Measurements from ENCODE around the gene EPS8. TPM values are rescaled to one million over a fixed set of nuclear protein-coding genes. Genes with fewer than 3 reads are reported as not detected.
A peak's percentile ranks its signal among the peaks of the same experiment; 100 is the strongest.

Gene EPS8
- total and polyA plus RNA-seq, 2 experiments from 2014 or later = 43.1 to 83.2 TPM

- H3K9me2 ChIP-seq (replicated peaks; ENCODE audit: insufficient read depth) = no peaks in the 10 kb centered on the region
- WGBS (ENCODE audit: low lambda C conversion rate, missing lambda C conversion rate) = 74% methylated on average over 3 of the region's 3 CpGs
Measured at GRCh38 chr12:15733136-15733535, 56.1 kb downstream of the EPS8 start.

GRCh38 chr12:15732341-15733061 is 56.7 kb downstream of the EPS8 start:
- Histone ChIP-seq H2AFZ (no peak overlapping the region), H3K9me3 (ENCODE audit: low read depth) (no peaks in the 10 kb centered on the region), H4K20me1 (ENCODE audit: insufficient read depth, poor library complexity, severe bottlenecking) (no peaks in the 10 kb centered on the region), H3K79me2 (peaks cover 83% of the 10 kb centered on the region), H3K27ac (peak overlapping the region; percentile 36), H3K9me2 (replicated peaks; ENCODE audit: insufficient read depth) (no peaks in the 10 kb centered on the region), H3K36me3 (replicated peaks; ENCODE audit: insufficient read depth, low read depth) (no peaks in the 10 kb centered on the region), H3K4me2 (peak overlapping the region; percentile 23), H3K4me1 (ENCODE audit: insufficient read depth) (no peaks in the 10 kb centered on the region), H3K27me3 (no peaks in the 10 kb centered on the region), H3K4me3 (no peak overlapping the region)
- 73% methylated on average over 6 of the region's 6 CpGs for WGBS (ENCODE audit: low lambda C conversion rate, missing lambda C conversion rate)
- DNase-seq (ENCODE audit: low spot score) = peak; percentile 43
- no peak for TF ChIP-seq EZH2phosphoT487 (IDR thresholded peaks at IDR 0.05; ENCODE audit: low read depth, severe bottlenecking, unreplicated experiment)

More at GRCh38 chr12:15733136-15733535, 56.1 kb downstream of the EPS8 start:
- H3K79me2 ChIP-seq = peaks cover 86% of the 10 kb centered on the region
- peak overlapping the region; percentile 23 for H3K4me2 ChIP-seq
- no peak overlapping the region for H2AFZ ChIP-seq
- no peaks in the 10 kb centered on the region for H3K27me3 ChIP-seq
- no peak for DNase-seq (ENCODE audit: low spot score)
- H3K9me3 ChIP-seq (ENCODE audit: low read depth) = no peaks in the 10 kb centered on the region
- no peaks in the 10 kb centered on the region for H3K4me1 ChIP-seq (ENCODE audit: insufficient read depth)
- no peak overlapping the region for H3K4me3 ChIP-seq
- H4K20me1 ChIP-seq (ENCODE audit: insufficient read depth, poor library complexity, severe bottlenecking) = no peaks in the 10 kb centered on the region
- TF ChIP-seq, protein P1, sequence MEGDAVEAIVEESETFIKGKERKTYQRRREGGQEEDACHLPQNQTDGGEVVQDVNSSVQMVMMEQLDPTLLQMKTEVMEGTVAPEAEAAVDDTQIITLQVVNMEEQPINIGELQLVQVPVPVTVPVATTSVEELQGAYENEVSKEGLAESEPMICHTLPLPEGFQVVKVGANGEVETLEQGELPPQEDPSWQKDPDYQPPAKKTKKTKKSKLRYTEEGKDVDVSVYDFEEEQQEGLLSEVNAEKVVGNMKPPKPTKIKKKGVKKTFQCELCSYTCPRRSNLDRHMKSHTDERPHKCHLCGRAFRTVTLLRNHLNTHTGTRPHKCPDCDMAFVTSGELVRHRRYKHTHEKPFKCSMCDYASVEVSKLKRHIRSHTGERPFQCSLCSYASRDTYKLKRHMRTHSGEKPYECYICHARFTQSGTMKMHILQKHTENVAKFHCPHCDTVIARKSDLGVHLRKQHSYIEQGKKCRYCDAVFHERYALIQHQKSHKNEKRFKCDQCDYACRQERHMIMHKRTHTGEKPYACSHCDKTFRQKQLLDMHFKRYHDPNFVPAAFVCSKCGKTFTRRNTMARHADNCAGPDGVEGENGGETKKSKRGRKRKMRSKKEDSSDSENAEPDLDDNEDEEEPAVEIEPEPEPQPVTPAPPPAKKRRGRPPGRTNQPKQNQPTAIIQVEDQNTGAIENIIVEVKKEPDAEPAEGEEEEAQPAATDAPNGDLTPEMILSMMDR (IDR thresholded peaks at IDR 0.05; ENCODE audit: poor library complexity) = no peak
- TF ChIP-seq EZH2phosphoT487 (IDR thresholded peaks at IDR 0.05; ENCODE audit: low read depth, severe bottlenecking, unreplicated experiment) (no peak), EZH2 (IDR thresholded peaks at IDR 0.05; ENCODE audit: borderline replicate concordance) (no peak)
- H3K36me3 ChIP-seq (replicated peaks; ENCODE audit: insufficient read depth, low read depth) = no peaks in the 10 kb centered on the region
- H3K27ac ChIP-seq = peak overlapping the region; percentile 24

GRCh38 chr12:15731940-15732339 is 57.2 kb downstream of the EPS8 start:
- Histone ChIP-seq H3K9me2 (replicated peaks; ENCODE audit: insufficient read depth) (no peaks in the 10 kb centered on the region), H3K27me3 (no peaks in the 10 kb centered on the region), H3K4me3 (no peak overlapping the region), H2AFZ (no peak overlapping the region), H3K4me2 (peak overlapping the region; percentile 23), H3K9me3 (ENCODE audit: low read depth) (no peaks in the 10 kb centered on the region), H4K20me1 (ENCODE audit: insufficient read depth, poor library complexity, severe bottlenecking) (no peaks in the 10 kb centered on the region), H3K27ac (peak overlapping the region; percentile 36), H3K79me2 (peaks cover 83% of the 10 kb centered on the region), H3K36me3 (replicated peaks; ENCODE audit: insufficient read depth, low read depth) (no peaks in the 10 kb centered on the region), H3K4me1 (ENCODE audit: insufficient read depth) (no peaks in the 10 kb centered on the region)
- 94% methylated on average over 3 of the region's 3 CpGs for WGBS (ENCODE audit: low lambda C conversion rate, missing lambda C conversion rate)
- TF ChIP-seq EZH2phosphoT487 (IDR thresholded peaks at IDR 0.05; ENCODE audit: low read depth, severe bottlenecking, unreplicated experiment) (no peak), EZH2 (IDR thresholded peaks at IDR 0.05; ENCODE audit: borderline replicate concordance) (no peak)
- TF ChIP-seq, protein P1 (IDR thresholded peaks at IDR 0.05; ENCODE audit: poor library complexity) = no peak
- DNase-seq (ENCODE audit: low spot score) = no peak

DNA sequence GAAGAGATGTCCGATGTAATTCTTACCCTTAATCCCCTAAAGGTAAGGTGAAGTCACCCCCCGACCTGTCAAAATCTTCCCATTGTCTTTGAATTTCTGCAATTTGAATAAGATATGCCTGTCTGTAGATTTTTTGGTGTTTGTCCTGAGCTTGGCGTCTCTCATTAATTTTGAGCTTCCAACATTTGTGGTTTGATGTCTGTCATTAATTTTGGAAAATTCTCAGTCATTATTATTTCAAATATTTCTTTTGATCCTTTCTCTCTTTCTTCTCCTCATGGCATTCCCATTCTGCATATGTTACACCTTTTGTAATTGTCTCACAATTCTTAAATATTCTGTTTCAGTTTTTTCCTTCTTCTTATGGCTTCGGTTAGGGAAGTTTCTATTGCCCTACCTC is 60.1 kb downstream of the EPS8 start:
- WGBS (ENCODE audit: low lambda C conversion rate, missing lambda C conversion rate) = 99% methylated on average over 4 of the region's 4 CpGs
- H3K27ac ChIP-seq = no peak overlapping the region
- H3K4me2 ChIP-seq = no peak overlapping the region
- no peaks in the 10 kb centered on the region for H3K9me2 ChIP-seq (replicated peaks; ENCODE audit: insufficient read depth)
- H3K79me2 ChIP-seq = peaks cover 78% of the 10 kb centered on the region
- no peaks in the 10 kb centered on the region for H3K27me3 ChIP-seq
- no peaks in the 10 kb centered on the region for H3K36me3 ChIP-seq (replicated peaks; ENCODE audit: insufficient read depth, low read depth)
- H4K20me1 ChIP-seq (ENCODE audit: insufficient read depth, poor library complexity, severe bottlenecking) = no peaks in the 10 kb centered on the region
- DNase-seq (ENCODE audit: low spot score) = no peak
- no peaks in the 10 kb centered on the region for H3K4me1 ChIP-seq (ENCODE audit: insufficient read depth)
- H2AFZ ChIP-seq = no peak overlapping the region
- no peaks in the 10 kb centered on the region for H3K9me3 ChIP-seq (ENCODE audit: low read depth)
- no peak for TF ChIP-seq EZH2phosphoT487 (IDR thresholded peaks at IDR 0.05; ENCODE audit: low read depth, severe bottlenecking, unreplicated experiment)
- TF ChIP-seq EZH2 (IDR thresholded peaks at IDR 0.05; ENCODE audit: borderline replicate concordance) = no peak
- TF ChIP-seq, protein P1 (IDR thresholded peaks at IDR 0.05; ENCODE audit: poor library complexity) = no peak
- no peak overlapping the region for H3K4me3 ChIP-seq
